H1 (cell line): ENCODE measurements around the gene MT1H. TPM values are rescaled to one million over a fixed set of nuclear protein-coding genes. Genes with fewer than 3 reads are reported as not detected.

Experiments
- CTCF ChIA-PET: fragments of 300-600 bp; sonication (Branson Sonifier 250); formaldehyde crosslinking; loops from one replicate; lab custom pipeline; 2021; ENCODE audit not compliant: partially characterized antibody; lab: Charles Lee
- POLR2A ChIA-PET: fragments of 300-600 bp; sonication (Branson Sonifier 250); formaldehyde crosslinking; loops from one replicate; lab custom pipeline; 2021; ENCODE audit warnings: inconsistent platforms; ENCODE audit not compliant: partially characterized antibody; lab: Charles Lee
- DNase-seq, 2 experiments: peaks; one replicate each; pipeline versions ENCODE4 v3.0.0 to v3.0.0-alpha.2; 2010 to 2022; ENCODE audit warnings: low spot score in 2 of 2, low read depth in 1 of 2, mixed read lengths in 1 of 2
- FAIRE-seq: peaks from 2 replicates; lab custom pipeline; 2011; peaks lifted over from hg19 to GRCh38; lab: Jason Lieb, UNC
- H2AFZ ChIP-seq: 2 replicates; pipeline ENCODE4 v1.8.1; 2012; ENCODE audit warnings: low read length, inconsistent platforms
- H2AK5ac ChIP-seq: 2 replicates; pipeline ENCODE4 v1.6.1; 2013; ENCODE audit warnings: low read depth, low read length
- H2BK120ac ChIP-seq: replicated peaks from 2 replicates; pipeline ENCODE3; 2013; ENCODE audit warnings: low read depth, low read length, inconsistent platforms
- H2BK12ac ChIP-seq: 2 replicates; pipeline ENCODE4 v1.6.1; 2013; ENCODE audit warnings: low read depth, low read length
- H2BK15ac ChIP-seq: 2 replicates; pipeline ENCODE4 v1.6.1; 2013; ENCODE audit warnings: low read length
- H2BK20ac ChIP-seq: 2 replicates; pipeline ENCODE4 v1.6.1; 2013; ENCODE audit warnings: low read length
- H2BK5ac ChIP-seq: 2 replicates; pipeline ENCODE4 v1.6.1; 2013; ENCODE audit warnings: low read depth, low read length
- H3K14ac ChIP-seq: 2 replicates; pipeline ENCODE4 v1.6.1; 2013; ENCODE audit warnings: inconsistent platforms; ENCODE audit not compliant: insufficient read length
- H3K18ac ChIP-seq: 2 replicates; pipeline ENCODE4 v1.6.1; 2013; ENCODE audit warnings: low read length; ENCODE audit errors: extremely low read depth
- H3K23ac ChIP-seq: 2 replicates; pipeline ENCODE4 v1.6.1; 2013; ENCODE audit warnings: inconsistent platforms; ENCODE audit not compliant: insufficient read length
- H3K23me2 ChIP-seq: 2 replicates; pipeline ENCODE4 v1.6.1; 2013; ENCODE audit warnings: low read depth, low read length
- H3K27ac ChIP-seq: 2 replicates; pipeline ENCODE4 v1.6.1; 2011; ENCODE audit warnings: low read depth, low read length, inconsistent platforms
- H3K27me3 ChIP-seq, 4 experiments: replicated peaks in 1 of 4; 1 replicate in 1 of 4; 2 replicates in 3 of 4; pipeline versions ENCODE4 v1.6.1 to v1.8.1; 2011 to 2013; ENCODE audit warnings: low read length in 3 of 4, mild to moderate bottlenecking in 3 of 4, inconsistent platforms in 2 of 4, mixed read lengths in 2 of 4, moderate library complexity in 1 of 4; ENCODE audit not compliant: control insufficient read depth in 3 of 4, insufficient read depth in 3 of 4; ENCODE audit errors: extremely low read depth in 1 of 4
- H3K36me3 ChIP-seq, 4 experiments: 2 replicates each; pipeline versions ENCODE4 v1.6.1 to v1.8.1; 2011 to 2013; ENCODE audit warnings: mild to moderate bottlenecking in 4 of 4, low read length in 3 of 4, moderate library complexity in 2 of 4, control low read depth in 1 of 4, inconsistent platforms in 1 of 4; ENCODE audit not compliant: insufficient read depth in 4 of 4, control insufficient read depth in 2 of 4
- H3K4ac ChIP-seq: replicated peaks from 2 replicates; pipeline ENCODE3; 2013; ENCODE audit warnings: low read length, low read depth, mixed read lengths, inconsistent platforms; ENCODE audit not compliant: insufficient read length
- H3K4me1 ChIP-seq, 4 experiments: replicated peaks in 1 of 4; 1 replicate in 1 of 4; 2 replicates in 3 of 4; pipeline versions ENCODE4 v1.6.1 to v1.8.1; 2011 to 2013; ENCODE audit warnings: low read length in 3 of 4, inconsistent platforms in 2 of 4, mixed read lengths in 1 of 4; ENCODE audit not compliant: insufficient read depth in 4 of 4, control insufficient read depth in 3 of 4
- H3K4me2 ChIP-seq, 2 experiments: 2 replicates each; pipeline versions ENCODE4 v1.6.1 to v1.8.1; 2011 to 2013; ENCODE audit warnings: low read depth in 2 of 2, low read length in 2 of 2, control low read depth in 1 of 2, inconsistent platforms in 1 of 2, mild to moderate bottlenecking in 1 of 2; ENCODE audit not compliant: insufficient read depth in 1 of 2
- H3K4me3 ChIP-seq, 4 experiments: fragments of 200-600, 300-600 bp in 1 of 4; sonication (generic), shearing (Covaris generic), sonication (Bioruptor Twin) in 1 of 4; 2 replicates each; pipeline versions ENCODE4 v1.5.1 to v1.8.1; 2011 to 2016; ENCODE audit warnings: low read length in 4 of 4, low read depth in 3 of 4, control low read depth in 2 of 4, inconsistent platforms in 2 of 4, mild to moderate bottlenecking in 2 of 4, mixed read lengths in 1 of 4, moderate library complexity in 1 of 4; ENCODE audit not compliant: insufficient read depth in 2 of 4; ENCODE audit errors: extremely low read depth in 1 of 4
- H3K56ac ChIP-seq: replicated peaks from 2 replicates; pipeline ENCODE3; 2013; ENCODE audit warnings: low read depth, mild to moderate bottlenecking, mixed read lengths, low read length, inconsistent platforms; ENCODE audit not compliant: insufficient read length
- H3K79me1 ChIP-seq: 2 replicates; pipeline ENCODE4 v1.6.1; 2013; ENCODE audit warnings: low read depth, low read length, control low read depth
- H3K79me2 ChIP-seq, 2 experiments: 2 replicates each; pipeline versions ENCODE4 v1.6.1 to v1.8.1; 2012 to 2013; ENCODE audit warnings: low read length in 2 of 2, mild to moderate bottlenecking in 2 of 2, inconsistent platforms in 1 of 2; ENCODE audit not compliant: insufficient read depth in 2 of 2, control insufficient read depth in 1 of 2
- H3K9ac ChIP-seq, 4 experiments: replicated peaks in 1 of 4; 1 replicate in 1 of 4; 2 replicates in 3 of 4; pipeline versions ENCODE4 v1.6.1 to v1.8.1; 2011 to 2013; ENCODE audit warnings: low read depth in 3 of 4, low read length in 3 of 4, control low read depth in 2 of 4, mild to moderate bottlenecking in 2 of 4, moderate library complexity in 2 of 4, inconsistent platforms in 1 of 4; ENCODE audit errors: extremely low read depth in 1 of 4
- H3K9me3 ChIP-seq, 2 experiments: 2 replicates each; pipeline versions ENCODE4 v1.6.1 to v1.8.1; 2012 to 2013; ENCODE audit warnings: mild to moderate bottlenecking in 2 of 2, moderate library complexity in 2 of 2, control low read depth in 1 of 2, inconsistent platforms in 1 of 2, low read depth in 1 of 2, low read length in 1 of 2, mixed read lengths in 1 of 2; ENCODE audit not compliant: insufficient read depth in 2 of 2
- H4K20me1 ChIP-seq, 2 experiments: replicated peaks in 1 of 2; 2 replicates each; pipeline versions ENCODE3 to v1.8.1; 2011 to 2013; ENCODE audit warnings: inconsistent platforms in 2 of 2, low read length in 2 of 2, mild to moderate bottlenecking in 1 of 2; ENCODE audit not compliant: insufficient read depth in 2 of 2, control insufficient read depth in 1 of 2
- H4K5ac ChIP-seq: 2 replicates; pipeline ENCODE4 v1.6.1; 2013; ENCODE audit warnings: low read length, low read depth, mixed read lengths, inconsistent platforms; ENCODE audit not compliant: insufficient read length
- H4K8ac ChIP-seq: 2 replicates; pipeline ENCODE4 v1.8.0; 2013; ENCODE audit warnings: mild to moderate bottlenecking, moderate library complexity, low read length, inconsistent platforms; ENCODE audit not compliant: insufficient read depth; ENCODE audit errors: extremely low read depth
- H4K91ac ChIP-seq: replicated peaks from 2 replicates; pipeline ENCODE3; 2013; ENCODE audit warnings: low read length, mixed read lengths, inconsistent platforms; ENCODE audit not compliant: insufficient read length
- ASH2L ChIP-seq: fragments of 200-600, 300-600 bp; sonication (generic); IDR thresholded peaks from one replicate; pipeline ENCODE4 v1.7.1; 2017; ENCODE audit warnings: low read length
- EP300 ChIP-seq, 2 experiments: IDR thresholded peaks; 1 replicate in 1 of 2; 2 replicates in 1 of 2; pipeline ENCODE4 v1.6.1; 2011 to 2012; ENCODE audit warnings: low read depth in 2 of 2, low read length in 2 of 2, mild to moderate bottlenecking in 2 of 2, borderline replicate concordance in 1 of 2, inconsistent platforms in 1 of 2, moderate library complexity in 1 of 2
- EZH2 ChIP-seq: fragments of 200-600 bp; sonication (generic); IDR thresholded peaks from 2 replicates; pipeline ENCODE4 v1.7.1; 2012; ENCODE audit warnings: low read depth, mild to moderate bottlenecking, moderate library complexity, low read length, inconsistent platforms; ENCODE audit not compliant: severe bottlenecking
- NANOG ChIP-seq: IDR thresholded peaks from 2 replicates; pipeline ENCODE4 v1.6.1; 2011; ENCODE audit warnings: low read length, low read depth, mild to moderate bottlenecking, inconsistent platforms; ENCODE audit not compliant: insufficient read depth, poor library complexity, severe bottlenecking
- POLR2A ChIP-seq, 2 experiments: IDR thresholded peaks; 1 replicate in 1 of 2; 2 replicates in 1 of 2; pipeline ENCODE4 v1.6.1; 2011; ENCODE audit warnings: low read depth in 2 of 2, low read length in 2 of 2, mild to moderate bottlenecking in 2 of 2; ENCODE audit errors: control extremely low read depth in 1 of 2
- RBBP5 ChIP-seq: IDR thresholded peaks from 2 replicates; pipeline ENCODE4 v1.7.1; 2012; ENCODE audit warnings: low read depth, mild to moderate bottlenecking, inconsistent platforms, low read length, moderate library complexity, borderline replicate concordance
- SUZ12 ChIP-seq: fragments of 200-600 bp; sonication (generic); IDR thresholded peaks from 2 replicates; pipeline ENCODE4 v1.6.1; 2012; ENCODE audit warnings: mild to moderate bottlenecking, inconsistent platforms, low read length, moderate library complexity, mixed read lengths
- YY1 ChIP-seq: IDR thresholded peaks from 2 replicates; pipeline ENCODE4 v1.6.1; 2011; ENCODE audit warnings: low read depth, mild to moderate bottlenecking, low read length
- WGBS, 2 experiments: shearing (Covaris generic) in 1 of 2; methylation state at CpG; one replicate each; pipeline versions ENCODE4 v1.1.6 to v1.1.7; 2013 to 2015; ENCODE audit warnings: low lambda C conversion rate in 2 of 2, mixed read lengths in 2 of 2, inconsistent platforms in 1 of 2, low coverage in 1 of 2, missing lambda C conversion rate in 1 of 2; ENCODE audit not compliant: insufficient replicate concordance in 2 of 2, insufficient coverage in 1 of 2, insufficient read length in 1 of 2; ENCODE audit errors: extremely low coverage in 1 of 2, missing lambda C conversion rate in 1 of 2; 5-methylcytosine and 5-hydroxymethylcytosine counted together
- polyA plus RNA-seq, 7 experiments: library from polyadenylated mRNA; depleted of rRNA in 3 of 7; stranded (reverse) in 5 of 7; unstranded in 2 of 7; fragments of >200 nt in 5 of 7; fragments of 200-250 nt in 2 of 7; gene quantifications; 1 replicate in 5 of 7; 2 replicates in 1 of 7; 4 replicates in 1 of 7; pipeline versions ENCODE4 v1.2.1 to v1.2.3, GENCODE V29; 2011 to 2013; ENCODE audit warnings: missing spikeins in 2 of 7, mixed read lengths in 2 of 7
- total RNA-seq: library from RNA; stranded (reverse); fragmentation: NEBNext Ultra II Directional; extraction: Animal tissue kit (Norgen Biotek cat#: 25700); gene quantifications from 2 replicates; pipeline ENCODE4 v1.2.1, GENCODE V29; 2021
- TF ChIP-seq, protein P1 (sequence below), 3 experiments: IDR thresholded peaks; 1 replicate in 2 of 3; 2 replicates in 1 of 3; pipeline versions ENCODE4 v1.5.1 to v1.6.1; 2011; ENCODE audit warnings: low read length in 3 of 3, mild to moderate bottlenecking in 3 of 3, inconsistent platforms in 2 of 3, low read depth in 1 of 3, moderate library complexity in 1 of 3; ENCODE audit not compliant: insufficient read depth in 1 of 3; ENCODE audit errors: control extremely low read depth in 1 of 3

The MT1H gene
- total and polyA plus RNA-seq, 2 of the 8 experiments (the other 6 are each of a cell fraction or from before 2014, with no cell fraction given): 11.9 to 95.7 TPM

- H3K4ac ChIP-seq: no peak within 1 kb of the TSS
- ChIA-PET CTCF (interaction anchor here (1.0 to 3.1 kb wide), 4 partner anchors 14 to 70 kb away, joined by 3 to 12 read pairs (median 4); no protein-coding TSS in a partner anchor), POLR2A (interaction anchor here (0.6 to 2.2 kb wide), 4 partner anchors 10 to 41 kb away, joined by 3 to 8 read pairs (median 4); partner anchors contain the start of genes MT1G and MT1H)
- 1% methylated on average over 39 of the region's 61 CpGs; no CpG with 5 or more reads in 1 of the 2 experiments for WGBS, 2 experiments
- no peak within 1 kb of the TSS for H3K56ac ChIP-seq
- H2BK12ac ChIP-seq: no peak within 1 kb of the TSS
- H2AK5ac ChIP-seq: no peak within 1 kb of the TSS
- H3K36me3 ChIP-seq: no peaks in the 10 kb centered on the region; a peak in 1 of 8 replicates
- H3K14ac ChIP-seq: no peak within 1 kb of the TSS
- no peaks in the 10 kb centered on the region for H3K9me3 ChIP-seq
- H3K18ac ChIP-seq: peak within 1 kb of the TSS; percentile 62
- no peak within 1 kb of the TSS; the same call in 1 of the 2 replicates for H2BK15ac ChIP-seq
- H3K4me3 ChIP-seq: peak within 1 kb of the TSS; percentile 22 to 56 (median 32); a peak in 6 of 8 replicates
- no peak within 1 kb of the TSS for H3K27ac ChIP-seq
- H2BK5ac ChIP-seq: peak within 1 kb of the TSS; percentile 44; the same call in 1 of the 2 replicates
- H4K5ac ChIP-seq: no peak within 1 kb of the TSS
- H3K79me2 ChIP-seq: no peaks in the 10 kb centered on the region
- H2BK120ac ChIP-seq: no peak within 1 kb of the TSS
- H3K79me1 ChIP-seq: no peaks in the 10 kb centered on the region
- no peak within 1 kb of the TSS for H2AFZ ChIP-seq
- DNase-seq: peak in 1 of 2 experiments; percentile 75
- no peak within 1 kb of the TSS for H3K23ac ChIP-seq
- H3K4me2 ChIP-seq: peak within 1 kb of the TSS; percentile 68 to 72
- peaks cover 0 to 12% (median 5%) of the 10 kb centered on the region in 4 experiments; a peak in 6 of 7 replicates for H3K4me1 ChIP-seq
- H3K27me3 ChIP-seq: peaks cover 87 to 98% (median 96%) of the 10 kb centered on the region in 4 experiments
- H4K8ac ChIP-seq: no peak within 1 kb of the TSS
- no peak within 1 kb of the TSS for H3K9ac ChIP-seq
- peaks cover 4% of the 10 kb centered on the region; the same call in 1 of the 2 replicates for H3K23me2 ChIP-seq
- H4K91ac ChIP-seq: no peak within 1 kb of the TSS
- no peak for FAIRE-seq
- H2BK20ac ChIP-seq: no peak within 1 kb of the TSS; the same call in 1 of the 2 replicates
- peaks cover 14 to 28% of the 10 kb centered on the region in 2 experiments for H4K20me1 ChIP-seq
- TF ChIP-seq, protein P1, sequence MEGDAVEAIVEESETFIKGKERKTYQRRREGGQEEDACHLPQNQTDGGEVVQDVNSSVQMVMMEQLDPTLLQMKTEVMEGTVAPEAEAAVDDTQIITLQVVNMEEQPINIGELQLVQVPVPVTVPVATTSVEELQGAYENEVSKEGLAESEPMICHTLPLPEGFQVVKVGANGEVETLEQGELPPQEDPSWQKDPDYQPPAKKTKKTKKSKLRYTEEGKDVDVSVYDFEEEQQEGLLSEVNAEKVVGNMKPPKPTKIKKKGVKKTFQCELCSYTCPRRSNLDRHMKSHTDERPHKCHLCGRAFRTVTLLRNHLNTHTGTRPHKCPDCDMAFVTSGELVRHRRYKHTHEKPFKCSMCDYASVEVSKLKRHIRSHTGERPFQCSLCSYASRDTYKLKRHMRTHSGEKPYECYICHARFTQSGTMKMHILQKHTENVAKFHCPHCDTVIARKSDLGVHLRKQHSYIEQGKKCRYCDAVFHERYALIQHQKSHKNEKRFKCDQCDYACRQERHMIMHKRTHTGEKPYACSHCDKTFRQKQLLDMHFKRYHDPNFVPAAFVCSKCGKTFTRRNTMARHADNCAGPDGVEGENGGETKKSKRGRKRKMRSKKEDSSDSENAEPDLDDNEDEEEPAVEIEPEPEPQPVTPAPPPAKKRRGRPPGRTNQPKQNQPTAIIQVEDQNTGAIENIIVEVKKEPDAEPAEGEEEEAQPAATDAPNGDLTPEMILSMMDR (IDR thresholded peaks at IDR 0.05; ENCODE audit: control extremely low read depth in 1 of 3, insufficient read depth in 1 of 3, low read depth in 1 of 3, low read length in 3 of 3): no peak
- peak; percentile 40 for TF ChIP-seq ASH2L
- TF ChIP-seq EP300 (IDR thresholded peaks at IDR 0.05; ENCODE audit: borderline replicate concordance in 1 of 2, low read depth in 2 of 2, low read length in 2 of 2): no peak
- no peak for TF ChIP-seq RBBP5
- no peak for TF ChIP-seq YY1
- TF ChIP-seq NANOG: no peak
- no peak for TF ChIP-seq POLR2A (IDR thresholded peaks at IDR 0.05; ENCODE audit: control extremely low read depth in 1 of 2, low read depth in 2 of 2, low read length in 2 of 2)
- TF ChIP-seq EZH2: peak; percentile 95
- TF ChIP-seq SUZ12: peak; percentile 94
Observed at GRCh38 chr16:56632156-56632847, 37.3 kb upstream of the MT1H start, which contains the start of gene MT1M. TSS of gene MT1M (plus strand) at chr16:56632659. CDS start at chr16:56632732, 73 bp downstream.
